Measurements from ENCODE around the gene MYL7. TPM values are rescaled to one million over a fixed set of nuclear protein-coding genes. Genes with fewer than 3 reads are reported as not detected.

MYL7 gene
- total RNA-seq, 1 experiment from 2014 or later: 5.7 TPM

- H3K9ac ChIP-seq (ENCODE audit: extremely low read depth, insufficient read length, low read length): no peak overlapping the region
- H3K27me3 ChIP-seq (ENCODE audit: insufficient read depth, low read length): no peaks in the 10 kb centered on the region
- TF ChIP-seq, protein P1, sequence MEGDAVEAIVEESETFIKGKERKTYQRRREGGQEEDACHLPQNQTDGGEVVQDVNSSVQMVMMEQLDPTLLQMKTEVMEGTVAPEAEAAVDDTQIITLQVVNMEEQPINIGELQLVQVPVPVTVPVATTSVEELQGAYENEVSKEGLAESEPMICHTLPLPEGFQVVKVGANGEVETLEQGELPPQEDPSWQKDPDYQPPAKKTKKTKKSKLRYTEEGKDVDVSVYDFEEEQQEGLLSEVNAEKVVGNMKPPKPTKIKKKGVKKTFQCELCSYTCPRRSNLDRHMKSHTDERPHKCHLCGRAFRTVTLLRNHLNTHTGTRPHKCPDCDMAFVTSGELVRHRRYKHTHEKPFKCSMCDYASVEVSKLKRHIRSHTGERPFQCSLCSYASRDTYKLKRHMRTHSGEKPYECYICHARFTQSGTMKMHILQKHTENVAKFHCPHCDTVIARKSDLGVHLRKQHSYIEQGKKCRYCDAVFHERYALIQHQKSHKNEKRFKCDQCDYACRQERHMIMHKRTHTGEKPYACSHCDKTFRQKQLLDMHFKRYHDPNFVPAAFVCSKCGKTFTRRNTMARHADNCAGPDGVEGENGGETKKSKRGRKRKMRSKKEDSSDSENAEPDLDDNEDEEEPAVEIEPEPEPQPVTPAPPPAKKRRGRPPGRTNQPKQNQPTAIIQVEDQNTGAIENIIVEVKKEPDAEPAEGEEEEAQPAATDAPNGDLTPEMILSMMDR (conservative IDR thresholded peaks at IDR 0.05): no peak
- no peak overlapping the region for H2BK5ac ChIP-seq (ENCODE audit: insufficient read length, low read length)
- no peaks in the 10 kb centered on the region for H4K20me1 ChIP-seq (ENCODE audit: control insufficient read depth, insufficient read depth, insufficient read length)
- no peaks in the 10 kb centered on the region for H3K79me2 ChIP-seq (ENCODE audit: insufficient read depth, low read length)
- peaks cover 3 to 7% of the 10 kb centered on the region in 2 experiments; a peak in 2 of 4 replicates for H3K4me1 Mint-ChIP-seq
- no peak overlapping the region for H4K91ac ChIP-seq (ENCODE audit: insufficient read length, low read depth, low read length)
- no peak overlapping the region for H3K27ac ChIP-seq (ENCODE audit: insufficient read length, low read depth, low read length)
- H2BK20ac ChIP-seq (ENCODE audit: low read depth, low read length, poor library complexity, severe bottlenecking): no peak overlapping the region
- no peaks in the 10 kb centered on the region for H3K23me2 ChIP-seq (ENCODE audit: insufficient read length, low read depth, low read length, poor library complexity, severe bottlenecking)
- WGBS (ENCODE audit: extremely low coverage, insufficient read length, low lambda C conversion rate): no CpG with 5 or more reads among the region's 4 CpGs
- H2AFZ ChIP-seq (ENCODE audit: low read length): no peak overlapping the region
- no peaks in the 10 kb centered on the region for H3K9me3 Mint-ChIP-seq
- H3K4me3 Mint-ChIP-seq: no peak overlapping the region
- H3K14ac ChIP-seq (ENCODE audit: insufficient read depth, low read length): no peak overlapping the region; the same call in 1 of the 2 replicates
- no peak overlapping the region for H3K4ac ChIP-seq (ENCODE audit: low read depth, low read length)
- H2BK15ac ChIP-seq (ENCODE audit: low read depth, low read length): no peak overlapping the region
- no peaks in the 10 kb centered on the region for H3K79me1 ChIP-seq (ENCODE audit: insufficient read depth, low read depth, low read length, poor library complexity, severe bottlenecking)
- H3K4me2 ChIP-seq (ENCODE audit: insufficient read depth, insufficient read length, low read length): no peak overlapping the region
- no peak overlapping the region for H2AK5ac ChIP-seq (ENCODE audit: insufficient read length, low read length)
- H3K36me3 Mint-ChIP-seq (ENCODE audit: insufficient read depth in 1 of 3, low read depth in 3 of 3): no peaks in the 10 kb centered on the region
- no peak overlapping the region for H3K18ac ChIP-seq (ENCODE audit: insufficient read length, low read depth, low read length)
- H3K9me3 ChIP-seq (ENCODE audit: control insufficient read depth, low read depth, low read length): no peaks in the 10 kb centered on the region
- DNase-seq: no peak
- no peak overlapping the region for H2BK12ac ChIP-seq (ENCODE audit: insufficient read length, low read depth, low read length)
- no peak overlapping the region for H2BK120ac ChIP-seq (ENCODE audit: low read depth, low read length, poor library complexity, severe bottlenecking)
- no peak overlapping the region for H4K5ac ChIP-seq (ENCODE audit: insufficient read length, low read depth, low read length)
- H3K56ac ChIP-seq (ENCODE audit: insufficient read length, low read depth, low read length): no peak overlapping the region
- H3K27me3 Mint-ChIP-seq (ENCODE audit: low read depth): peaks cover 2% of the 10 kb centered on the region; the same call in 1 of the 2 replicates
- no peak overlapping the region for H4K8ac ChIP-seq (replicated peaks; ENCODE audit: insufficient read length, low read depth, low read length)
- H3K23ac ChIP-seq (ENCODE audit: insufficient read length, low read depth, low read length): no peak overlapping the region
- H3K27ac Mint-ChIP-seq: no peak overlapping the region
- no peak overlapping the region for H3T11ph ChIP-seq (ENCODE audit: low read length)
- no peaks in the 10 kb centered on the region for H3K4me1 ChIP-seq (ENCODE audit: insufficient read depth, low read length)
Observed at GRCh38 chr7:44156453-44157010, 15.4 kb upstream of the MYL7 start.

Measured in H9 (cell line).